Hepatic stellate cell (primary cell): ENCODE data around the gene ZNF614.
"Not testable (repeated sequence)": the region's sequence is repeated elsewhere in the genome, so short reads cannot be mapped to it uniquely, and the experiment has no call there.

ENCODE experiments used
- DNase-seq: peaks from one replicate; pipeline ENCODE4 v3.0.0; 2011; ENCODE audit warnings: low spot score

Gene ZNF614

GRCh38 chr19:52028027-52028779, at the start of gene ZNF614:
ZNF614 (minus strand) TSS chr19:52028379; CDS start chr19:52025745, 2,634 bp downstream.
- peak; percentile 88 for DNase-seq

- no peak for DNase-seq
Observed at GRCh38 chr19:52070496-52070895, 42.3 kb upstream of the ZNF614 start.

GRCh38 chr19:52069653-52070052, 41.5 kb upstream of the ZNF614 start:
- no peak for DNase-seq

GRCh38 chr19:52066258-52066863, 38.2 kb upstream of the ZNF614 start:
- DNase-seq: no peak

GRCh38 chr19:52065399-52065798, 37.2 kb upstream of the ZNF614 start:
- no peak for DNase-seq

DNA sequence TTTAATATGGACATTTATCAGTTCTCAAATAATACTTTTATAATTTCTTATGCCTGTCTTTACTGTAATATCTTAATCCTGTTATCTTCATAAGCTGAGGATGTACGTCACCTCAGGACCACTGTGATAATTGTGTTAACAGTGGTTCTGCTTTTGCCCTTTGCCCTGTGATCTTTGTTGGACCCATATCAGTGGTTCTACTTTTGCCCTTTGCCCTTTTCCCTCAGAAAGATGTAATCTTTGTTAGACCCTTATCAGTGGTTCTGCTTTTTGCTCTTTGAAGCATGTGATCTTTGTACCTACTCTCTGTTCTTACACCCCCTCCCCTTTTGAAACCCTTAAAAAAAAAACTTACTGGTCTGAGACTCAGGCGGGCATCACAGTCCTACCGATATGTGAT, 28.3 kb upstream of the ZNF614 start:
- DNase-seq: not testable (repeated sequence)

GRCh38 chr19:52051736-52052135, 23.6 kb upstream of the ZNF614 start:
- DNase-seq: not testable (repeated sequence)

DNA sequence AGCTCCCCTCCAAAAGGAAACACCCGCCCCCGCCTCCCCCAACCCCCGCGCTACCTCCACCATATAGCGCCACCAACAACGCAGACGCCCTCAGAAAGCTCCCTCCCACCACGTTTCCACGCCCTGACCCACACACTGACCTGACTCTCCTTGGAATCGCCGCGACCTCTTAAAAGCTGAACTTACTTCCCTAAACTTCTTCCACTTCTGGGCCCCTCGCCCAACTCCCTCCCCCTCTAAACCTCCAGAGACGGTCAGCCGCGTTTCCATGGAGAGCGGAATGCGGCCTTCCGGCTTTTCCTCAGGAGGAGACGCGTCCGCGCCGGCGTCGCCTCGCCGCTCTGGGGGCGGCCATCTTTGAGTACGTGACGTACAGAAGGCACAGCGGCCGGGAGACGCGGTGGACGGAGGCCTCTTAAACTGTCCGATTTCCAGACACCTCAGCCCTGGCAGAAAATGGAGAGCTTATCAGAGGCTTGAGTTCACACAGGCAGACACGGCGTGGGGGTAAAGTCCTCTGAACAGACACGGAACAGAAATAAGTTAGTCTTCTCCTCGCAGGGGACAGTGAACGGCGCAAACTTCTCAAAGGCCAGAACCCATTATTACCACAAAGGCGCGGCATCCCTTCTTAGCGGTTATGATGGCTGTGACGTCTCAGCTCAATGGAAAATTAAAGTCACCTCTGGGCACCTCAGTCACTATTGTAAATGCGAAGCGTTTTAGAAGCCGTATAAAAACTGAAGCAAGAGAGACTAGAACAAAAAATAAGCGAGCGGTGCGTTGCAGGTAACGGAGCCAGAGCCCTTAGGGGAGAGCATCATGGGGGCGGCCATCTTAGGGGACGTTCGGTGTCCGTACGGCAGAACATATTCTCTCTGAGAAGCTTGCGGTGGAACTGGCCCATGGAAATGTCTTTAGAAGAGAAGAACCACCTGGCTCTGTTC, 20.6 kb upstream of the ZNF614 start, which contains the start of gene ZNF432:
Gene ZNF432 (minus strand): TSS at position 284 of the 947 bp plus-strand sequence. CDS start 1,970 bp downstream, outside the sequence.
- DNase-seq: peak; percentile 86

- no peak for DNase-seq
Observed at GRCh38 chr19:52039169-52039568, 11.0 kb upstream of the ZNF614 start.

GRCh38 chr19:52034051-52034728, 6.0 kb upstream of the ZNF614 start:
- no peak for DNase-seq

GRCh38 chr19:52028780-52029123, 573 bp upstream of the ZNF614 start:
- no peak for DNase-seq

GRCh38 chr19:52026255-52026990, 1.8 kb downstream of the ZNF614 start:
- DNase-seq: not testable (repeated sequence)

DNA sequence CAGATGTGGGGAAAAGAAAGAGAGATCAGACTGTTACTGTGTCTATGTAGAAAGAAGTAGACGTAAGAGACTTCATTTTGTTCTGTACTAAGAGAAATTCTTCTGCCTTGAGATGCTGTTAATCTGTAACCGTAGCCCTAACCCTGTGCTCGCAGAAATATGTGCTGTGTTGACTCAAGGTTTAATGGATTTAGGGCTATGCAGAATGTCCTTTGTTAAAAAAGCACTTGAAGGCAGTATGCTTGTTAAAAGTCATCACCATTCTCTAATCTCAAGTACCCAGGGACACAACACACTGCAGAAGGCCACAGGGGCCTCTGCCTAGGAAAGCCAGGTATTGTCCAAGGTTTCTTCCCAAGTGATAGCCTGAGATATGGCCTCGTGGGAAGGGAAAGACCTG, 3.7 kb downstream of the ZNF614 start:
- DNase-seq: not testable (repeated sequence)

DNA sequence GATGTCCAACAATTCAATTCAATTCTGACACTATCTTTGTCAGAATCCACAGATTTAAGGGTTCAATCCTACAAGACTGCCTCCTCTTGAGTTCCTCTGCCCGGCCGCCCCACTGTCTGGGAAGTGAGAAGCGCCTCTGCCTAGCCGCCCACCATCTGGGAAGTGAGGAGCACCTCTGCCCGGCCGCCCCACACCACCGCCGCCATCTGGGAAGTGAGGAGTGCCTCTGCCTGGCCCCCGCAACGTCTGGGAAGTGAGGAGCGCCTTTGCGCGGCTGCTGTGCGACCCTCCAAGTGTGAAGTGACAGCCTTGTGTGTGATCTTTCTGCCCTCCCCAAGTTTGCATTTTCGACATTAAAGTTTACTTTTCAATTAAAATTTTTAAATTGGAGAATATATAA, 6.0 kb downstream of the ZNF614 start:
- DNase-seq: no peak

DNA sequence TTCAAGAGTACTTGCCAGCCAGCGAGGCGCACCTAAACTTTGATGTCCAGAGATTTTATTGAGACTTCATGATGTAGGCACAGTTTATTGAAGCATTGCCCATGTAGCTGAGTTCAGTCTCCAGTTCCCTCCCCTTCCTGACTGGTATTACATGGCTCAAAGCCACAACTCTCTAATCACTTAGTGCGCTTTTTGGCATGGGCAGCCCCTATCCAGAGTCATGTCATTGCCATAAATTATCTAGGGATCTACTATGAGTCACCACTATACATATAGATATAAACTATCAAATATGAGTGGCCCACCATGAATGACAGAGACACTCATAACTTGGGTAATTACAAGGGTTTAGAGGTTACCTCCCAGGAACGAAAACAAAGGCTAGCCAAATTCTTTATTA, 7.7 kb downstream of the ZNF614 start:
- no peak for DNase-seq

DNA sequence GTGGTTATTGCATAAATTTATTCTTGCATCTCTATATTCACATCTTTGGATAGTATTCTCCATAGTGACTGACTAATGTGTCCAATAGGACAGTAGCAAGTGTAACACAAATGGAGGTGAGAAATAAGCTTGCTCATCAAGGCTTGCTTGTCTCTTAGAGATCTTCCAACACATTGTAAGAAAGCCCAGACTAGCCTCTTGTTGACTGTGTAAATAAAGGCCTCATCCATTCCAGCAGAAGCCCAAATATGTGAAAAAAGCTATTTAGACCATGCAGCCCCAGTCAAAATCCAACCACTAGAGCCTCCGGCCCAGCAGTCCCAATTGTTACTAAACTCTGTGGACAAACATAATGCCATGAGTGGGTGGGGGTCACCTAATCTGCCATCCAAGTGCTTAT, 17.5 kb downstream of the ZNF614 start:
- no peak for DNase-seq

- peak; percentile 71 for DNase-seq
Observed at GRCh38 chr19:52007806-52008557, 20.2 kb downstream of the ZNF614 start, which contains the start of gene ZNF615. ZNF615 (minus strand) TSS chr19:52008211; CDS start chr19:52003711, 4,500 bp downstream.

DNA sequence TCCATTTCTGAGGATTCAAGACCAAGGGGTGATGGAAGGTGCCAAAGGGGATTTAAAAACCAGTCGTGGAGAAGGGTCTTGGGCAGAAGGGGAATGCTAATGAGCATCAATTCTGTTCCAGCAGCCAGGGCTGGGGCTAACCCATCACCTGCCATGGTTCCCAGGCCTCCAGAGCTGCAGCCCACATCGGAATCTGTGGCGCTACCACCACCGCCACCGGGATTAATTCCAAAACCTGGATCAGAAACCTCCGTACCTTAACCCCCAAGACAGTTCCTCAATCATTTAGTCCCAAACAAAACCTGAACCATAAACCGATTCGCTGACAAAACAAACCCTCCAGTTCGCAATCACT, 20.8 kb downstream of the ZNF614 start:
- DNase-seq: peak; percentile 7

DNA sequence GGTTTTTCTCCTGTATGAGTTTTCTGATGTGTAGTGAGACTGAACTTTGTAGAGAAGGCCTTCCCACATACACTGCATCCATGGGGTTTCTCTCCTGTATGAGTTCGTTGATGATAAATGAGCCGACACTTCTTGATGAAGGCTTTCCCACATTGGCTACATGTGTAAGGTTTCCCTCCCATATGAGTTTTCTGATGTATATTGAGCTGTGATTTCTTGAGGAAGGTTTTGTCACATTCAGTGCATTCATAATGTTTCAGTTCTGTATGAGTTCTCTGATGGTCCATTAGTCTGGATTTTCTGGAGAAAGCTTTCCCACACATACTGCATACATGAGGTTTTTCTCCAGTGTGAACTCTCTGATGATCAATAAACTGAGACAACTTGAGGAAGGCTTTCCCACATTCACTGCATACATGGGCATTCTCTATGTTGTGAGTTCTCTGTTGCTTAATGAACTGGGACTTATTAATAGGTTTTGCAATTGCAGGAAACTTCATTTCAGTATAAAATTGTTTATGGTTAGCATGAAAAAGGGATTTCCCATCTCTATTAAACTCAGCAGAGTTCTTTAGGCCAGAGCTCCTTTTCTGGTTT, 34.0 kb downstream of the ZNF614 start:
- DNase-seq: no peak

DNA sequence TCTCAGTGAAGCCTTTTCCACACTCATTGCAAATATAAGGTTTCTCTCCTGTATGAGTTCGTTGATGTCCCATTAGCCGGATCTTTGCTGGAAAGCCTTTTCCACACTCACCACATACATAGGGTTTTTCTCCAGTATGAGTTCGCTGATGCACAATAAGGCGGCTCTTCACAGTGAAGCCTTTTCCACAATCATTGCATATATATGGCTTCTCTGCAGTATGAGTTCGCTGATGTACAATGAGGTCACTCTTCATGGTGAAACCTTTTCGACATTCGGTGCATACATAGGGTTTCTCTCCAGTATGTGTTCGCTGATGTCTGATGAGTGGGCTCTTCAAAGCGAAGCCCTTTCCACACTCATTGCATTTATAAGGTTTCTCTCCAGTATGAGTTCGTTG, 34.8 kb downstream of the ZNF614 start:
- DNase-seq: no peak
